ENCODE results near the gene PRPSAP1.
"Not testable (repeated sequence)": the region's sequence is repeated elsewhere in the genome, so short reads cannot be mapped to it uniquely, and the experiment has no call there.

The PRPSAP1 gene

DNA sequence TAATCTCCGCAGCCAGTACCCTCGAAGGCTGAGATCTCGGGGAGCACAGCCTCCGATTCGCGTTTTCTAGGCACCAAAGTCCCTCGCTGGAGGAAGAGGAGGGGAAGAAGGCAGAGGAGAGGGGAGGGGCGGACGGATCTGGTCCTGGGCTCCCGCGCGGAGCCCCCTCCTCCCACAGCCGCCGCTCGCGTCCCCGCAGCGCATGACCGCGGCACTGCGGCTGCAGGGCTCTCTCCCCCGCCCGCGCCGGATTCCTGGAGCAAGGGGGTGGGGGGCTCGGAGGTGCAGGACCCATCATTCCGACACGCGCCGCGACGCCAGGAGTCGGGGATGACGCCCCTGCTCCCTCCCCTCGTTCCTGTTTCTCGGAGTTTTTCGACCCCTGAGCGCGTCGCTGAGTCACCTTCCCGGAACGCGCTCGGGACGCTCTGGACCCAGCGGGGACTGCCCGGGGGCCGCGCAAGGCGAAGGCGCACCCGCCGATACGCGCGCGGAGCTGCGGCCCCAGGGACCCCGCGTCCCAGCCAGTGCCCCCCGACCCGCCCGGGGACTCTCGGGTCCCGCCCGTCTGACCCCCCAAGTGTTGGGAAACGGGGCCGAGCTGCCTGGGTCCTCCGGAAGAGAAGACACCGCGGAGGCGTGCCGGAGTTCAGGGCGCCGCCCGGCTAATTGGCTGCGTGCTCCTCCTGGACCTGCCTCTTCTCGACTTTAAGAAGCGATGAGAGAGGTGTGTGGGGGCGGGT is 29.3 kb upstream of the PRPSAP1 start:
- peak; percentile 14 for DNase-seq

DNA sequence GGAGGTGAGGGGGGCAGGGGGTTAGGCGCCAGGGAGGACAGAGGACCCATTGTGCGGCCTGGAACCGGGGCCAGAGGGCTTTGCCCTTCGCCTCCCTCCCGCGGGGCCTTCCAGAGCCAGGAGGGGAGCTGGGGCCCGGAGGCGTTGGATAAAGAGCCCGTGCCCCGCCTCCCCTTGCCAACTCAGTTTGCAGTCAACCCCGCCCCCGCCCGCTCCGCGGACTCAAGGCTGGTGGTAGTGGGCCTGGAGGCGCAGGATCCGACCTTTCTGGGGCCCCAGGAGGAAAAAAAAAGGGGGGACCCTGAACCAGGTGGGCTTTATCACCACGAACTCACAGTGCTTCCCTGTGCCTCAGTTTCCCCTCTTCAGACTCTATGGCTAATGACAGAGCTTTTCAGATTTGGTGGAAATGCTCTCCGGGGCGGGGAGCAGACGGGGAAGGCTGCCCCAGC is 28.7 kb upstream of the PRPSAP1 start:
- no peak for DNase-seq

DNA sequence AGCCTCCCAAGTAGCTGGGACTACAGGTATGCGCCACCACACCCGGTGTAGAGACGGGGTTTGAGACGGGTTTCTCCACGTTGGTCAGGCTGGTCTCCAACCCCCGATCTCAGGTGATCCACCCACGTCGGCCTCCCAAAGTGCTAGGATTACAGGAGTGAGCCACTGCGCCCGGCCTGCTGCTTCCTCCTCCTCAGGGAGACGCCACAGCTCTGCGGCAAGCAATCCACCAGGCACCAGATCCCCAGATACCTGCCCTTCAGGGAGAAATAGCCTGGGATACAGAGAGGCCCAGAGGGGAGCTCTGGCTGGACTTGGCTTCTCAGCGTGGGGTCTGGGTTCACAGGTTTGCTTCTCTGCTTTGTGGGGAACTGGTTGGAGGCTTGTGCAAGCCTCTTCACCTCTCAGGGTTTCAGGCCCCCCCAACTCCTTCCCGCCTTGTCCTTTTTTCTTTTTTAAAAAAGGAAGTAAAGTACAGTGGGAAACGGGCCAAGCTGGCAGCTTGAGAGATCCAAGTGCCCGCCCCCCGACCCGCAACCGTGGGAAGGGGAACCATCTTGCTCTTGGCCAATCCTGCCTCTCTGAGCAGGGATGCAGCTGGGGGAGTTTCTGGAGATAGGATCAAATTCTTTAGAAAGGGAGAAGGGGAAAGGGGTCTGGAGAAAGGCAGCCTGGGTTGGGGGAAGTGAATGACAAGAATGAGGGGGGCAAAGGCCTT is 28.1 kb upstream of the PRPSAP1 start:
- DNase-seq, result no peak

GRCh38 chr17:76379646-76380376 is 26.1 kb upstream of the PRPSAP1 start:
- DNase-seq, result no peak

DNA sequence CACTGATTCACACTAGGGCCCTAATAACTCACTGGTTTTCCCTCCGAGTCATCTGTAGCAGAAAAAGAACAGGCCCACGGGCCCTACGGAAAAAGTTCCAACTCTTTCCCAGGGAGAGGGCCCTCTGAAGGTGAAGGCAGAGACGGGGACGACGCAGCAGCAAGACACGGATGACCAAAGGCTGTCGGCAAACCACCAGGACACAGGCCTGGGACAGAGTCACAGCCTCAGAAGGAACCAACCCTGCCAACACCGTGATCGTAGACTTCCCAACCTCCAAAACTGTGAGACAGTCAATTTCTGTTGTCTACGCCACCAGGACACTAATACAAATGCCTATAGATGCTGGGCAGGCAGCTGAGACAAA is 25.5 kb upstream of the PRPSAP1 start:
- no peak for DNase-seq

DNA sequence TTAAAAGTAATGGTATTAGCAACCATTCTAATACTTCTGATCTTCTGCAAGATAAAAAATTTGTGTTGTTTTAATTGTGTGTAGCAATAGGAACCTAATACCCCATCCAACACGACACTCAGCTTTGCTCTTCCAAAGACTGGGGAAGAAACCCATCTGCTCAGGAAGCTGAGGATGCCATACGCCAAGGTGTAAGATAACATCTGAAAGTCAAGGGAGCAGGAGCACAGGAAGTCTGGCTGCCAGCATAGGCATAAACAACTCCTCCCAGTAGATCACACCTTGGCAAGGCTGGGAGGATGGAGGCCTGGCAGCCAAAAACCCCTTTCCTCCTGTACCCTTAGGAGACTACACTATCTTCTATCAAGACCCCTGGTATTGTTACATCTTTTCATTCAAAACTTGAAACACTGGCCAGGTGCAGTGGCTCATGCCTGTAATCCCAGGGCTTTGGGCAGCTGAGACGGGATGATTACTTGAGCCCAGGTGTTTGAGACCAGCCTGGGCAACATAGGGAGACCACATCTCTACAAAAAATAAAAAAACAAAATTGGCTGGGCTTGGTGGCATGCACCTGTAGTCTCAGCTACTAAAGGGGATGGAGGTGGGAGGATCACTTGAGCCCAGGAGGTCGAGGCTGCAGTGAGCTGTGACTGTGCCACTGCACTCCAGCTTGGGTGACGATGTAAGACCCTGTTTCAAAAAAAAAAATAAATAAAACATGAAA is 25.0 kb upstream of the PRPSAP1 start:
- DNase-seq, result no peak

DNA sequence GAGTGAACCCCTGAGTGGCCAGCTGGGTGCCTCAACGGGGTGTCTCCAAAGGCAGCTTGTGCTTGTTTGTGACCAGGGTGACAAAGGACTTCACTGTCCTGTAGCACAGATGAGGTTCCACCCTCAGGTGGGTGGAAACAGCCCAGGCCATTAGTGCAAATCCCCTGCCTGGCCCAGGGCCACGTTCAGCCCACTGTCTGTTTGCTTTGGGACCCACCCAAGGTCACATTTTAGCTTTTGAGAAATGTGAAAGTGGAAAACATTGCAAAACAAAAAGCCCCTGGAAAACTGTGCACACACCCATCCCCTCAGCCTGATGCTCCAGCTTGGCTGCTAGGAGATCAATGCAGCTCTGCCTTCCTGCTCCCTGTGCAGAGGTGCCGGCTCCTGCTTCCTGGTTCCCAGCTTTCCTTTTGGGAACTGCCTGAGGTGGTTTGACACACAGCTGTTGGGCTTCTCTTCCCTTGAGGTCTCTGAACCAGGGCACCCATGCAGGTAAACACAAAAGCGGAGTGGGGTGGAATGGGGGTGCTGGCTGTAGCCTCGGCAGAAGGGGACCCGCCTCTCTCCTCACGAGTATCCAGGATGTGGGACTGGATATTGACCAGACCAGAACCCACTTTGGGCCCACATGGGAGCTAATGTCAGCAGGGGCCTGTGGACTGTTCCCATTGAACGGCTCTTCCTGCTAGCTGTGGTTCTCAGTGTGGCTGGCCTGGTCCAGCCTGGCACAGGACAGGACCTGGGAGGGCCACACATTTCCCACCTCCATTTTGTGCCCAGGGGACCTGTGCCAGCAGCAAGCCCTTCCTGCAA is 22.8 kb upstream of the PRPSAP1 start:
- no peak for DNase-seq

GRCh38 chr17:76371656-76372628 is 18.2 kb upstream of the PRPSAP1 start:
- no peak for DNase-seq

GRCh38 chr17:76370261-76370993 is 16.7 kb upstream of the PRPSAP1 start:
- DNase-seq, result no peak

GRCh38 chr17:76369804-76370203 is 16.1 kb upstream of the PRPSAP1 start:
- DNase-seq, result no peak

- no peak for DNase-seq
These were observed 15.7 kb upstream of the PRPSAP1 start for GRCh38 chr17:76369379-76369778.

- no peak for DNase-seq
These were observed 14.8 kb upstream of the PRPSAP1 start for GRCh38 chr17:76368545-76368944.

GRCh38 chr17:76367642-76368041 is 13.9 kb upstream of the PRPSAP1 start:
- DNase-seq, result no peak

DNA sequence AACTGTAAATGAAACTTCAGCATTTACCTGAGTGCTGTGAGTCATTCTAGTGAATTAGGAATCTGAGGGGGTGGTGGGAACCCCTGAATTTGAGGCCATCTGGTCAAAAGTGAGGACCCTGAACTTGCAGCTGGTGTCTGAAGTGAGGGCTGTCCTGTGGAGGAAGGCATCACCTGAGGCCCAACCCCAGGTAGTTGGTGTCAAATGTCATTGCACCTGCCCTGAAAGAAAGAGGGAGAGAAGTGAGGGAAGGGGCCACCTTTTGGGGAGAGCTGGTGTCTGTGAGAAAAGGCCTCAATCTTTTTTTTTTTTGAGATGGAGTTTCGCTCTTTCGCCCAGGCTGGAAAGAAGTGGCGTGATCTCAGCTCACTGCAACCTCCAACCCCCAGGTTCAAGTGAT is 12.5 kb upstream of the PRPSAP1 start:
- DNase-seq, result no peak

DNA sequence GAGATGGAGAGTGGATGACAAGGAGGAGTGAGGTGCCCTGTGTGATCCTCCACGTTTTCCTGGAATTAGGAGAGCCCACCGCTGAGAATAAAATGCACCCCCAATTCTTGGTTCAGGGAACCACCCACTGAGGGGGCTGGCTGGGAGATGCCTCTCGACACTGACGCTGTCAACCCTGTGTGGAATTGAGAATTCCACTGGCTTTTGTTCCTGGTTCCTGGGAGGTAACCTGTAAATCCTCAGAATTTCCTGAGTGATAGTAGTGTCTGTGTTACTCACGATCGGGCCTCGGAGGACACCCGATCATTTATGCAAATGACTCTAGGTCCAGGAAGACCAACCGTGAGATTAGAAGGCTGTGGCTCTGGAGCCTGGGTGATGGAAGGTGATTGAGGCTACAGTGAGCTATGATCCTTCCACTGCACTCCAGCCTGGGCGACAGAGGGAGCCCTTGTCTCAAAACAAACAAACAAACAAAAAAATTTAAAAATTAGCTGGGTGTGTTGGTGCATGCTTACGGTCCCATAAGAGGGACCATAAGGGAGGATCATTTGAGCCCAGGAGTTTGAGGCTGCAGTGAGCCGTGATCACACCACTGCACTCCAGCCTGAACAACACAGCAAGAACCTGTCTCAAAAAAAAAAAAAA is 11.7 kb upstream of the PRPSAP1 start:
- no peak for DNase-seq

DNA sequence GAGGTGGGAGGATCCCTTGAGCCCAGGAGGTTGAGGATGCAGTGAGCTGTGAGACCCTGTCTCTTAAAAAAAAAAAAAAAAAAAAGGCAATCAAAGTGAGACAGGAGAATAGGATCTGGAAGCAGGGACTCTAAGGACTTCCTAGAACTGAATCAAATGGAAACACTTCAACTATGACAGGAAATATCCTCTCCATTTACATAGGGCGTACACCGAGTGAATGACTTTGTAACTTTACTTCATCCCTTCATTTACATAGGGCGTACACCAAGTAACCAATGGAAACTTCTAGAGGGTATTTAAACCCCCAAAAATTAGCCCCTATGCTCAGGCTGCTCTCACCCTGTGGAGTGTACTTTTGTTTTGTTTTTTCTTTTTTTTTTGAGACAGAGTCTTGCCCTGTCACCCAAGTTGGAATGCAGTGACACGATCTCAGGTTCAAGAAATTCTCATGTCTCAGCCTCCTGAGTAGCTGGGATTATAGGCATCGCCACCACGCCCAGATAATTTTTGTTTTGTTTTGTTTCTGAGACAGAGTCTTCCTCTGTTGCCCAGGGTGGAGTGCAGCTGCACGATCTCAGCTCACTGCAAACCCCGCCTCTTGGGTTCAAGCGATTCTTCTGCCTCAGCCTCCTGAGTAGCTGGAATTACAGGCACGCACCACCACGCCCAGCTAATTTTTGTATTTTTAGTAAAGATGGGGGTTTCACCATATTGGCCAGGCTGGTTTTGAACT is 9.6 kb upstream of the PRPSAP1 start:
- DNase-seq, result no peak

DNA sequence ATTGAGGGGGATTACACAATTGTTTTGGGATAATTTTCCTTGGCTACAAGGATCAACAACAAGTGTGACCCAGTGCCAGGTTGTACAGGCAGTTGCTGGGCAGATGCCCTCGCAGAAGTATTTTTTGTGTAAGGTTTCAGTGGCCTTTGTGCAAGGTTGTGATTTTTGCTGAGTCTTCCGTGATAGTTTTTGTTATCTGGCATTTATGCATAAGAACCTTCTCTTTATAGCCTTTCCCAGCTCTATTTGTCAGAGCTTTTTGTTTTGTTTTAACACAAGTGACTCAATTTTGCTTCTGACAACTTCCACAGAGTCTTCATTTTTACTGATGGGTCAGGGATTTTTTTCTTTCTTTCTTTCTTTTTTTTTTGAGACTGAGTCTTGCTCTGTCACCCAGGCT is 6.7 kb upstream of the PRPSAP1 start:
- DNase-seq, result no peak

DNA sequence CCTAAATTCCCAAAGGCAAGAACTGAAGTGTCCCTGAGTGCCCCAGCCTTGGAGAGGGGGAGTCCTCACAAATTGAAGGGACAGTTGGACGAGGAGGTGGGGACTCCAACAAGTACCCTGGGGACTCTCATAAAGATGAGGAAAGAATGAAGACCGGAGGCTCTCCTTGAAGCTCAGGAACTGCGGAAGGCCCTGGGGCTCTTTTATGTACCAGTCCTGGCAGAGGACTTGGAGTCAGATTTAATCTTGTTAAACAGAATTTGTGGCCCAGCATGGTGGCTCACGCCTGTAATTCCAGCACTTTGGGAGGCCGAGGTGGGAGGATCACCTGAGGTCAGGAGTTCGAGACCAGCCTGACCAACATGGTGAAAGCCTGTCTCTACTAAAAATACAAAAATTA is 6.1 kb upstream of the PRPSAP1 start:
- DNase-seq, result not testable (repeated sequence)

DNA sequence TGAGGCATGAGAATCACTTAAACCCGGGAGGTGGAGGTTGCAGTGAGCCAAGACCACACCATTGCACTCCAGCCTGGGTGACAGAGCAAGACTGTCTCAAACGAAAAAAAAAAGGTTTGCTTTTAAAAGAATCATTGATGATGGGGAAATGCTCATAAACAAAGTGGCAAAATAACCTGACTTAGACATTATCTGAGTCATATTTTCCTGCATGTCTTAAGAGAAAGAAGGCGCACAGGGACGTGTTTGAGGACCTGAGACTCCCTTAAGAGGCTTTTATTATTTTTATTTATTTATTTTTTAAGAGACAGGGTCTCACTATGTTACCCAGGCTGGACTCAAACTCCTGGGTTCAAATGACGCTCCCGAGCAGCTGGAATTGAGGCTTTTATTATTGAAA is 5.7 kb upstream of the PRPSAP1 start:
- no peak for DNase-seq

Measured in NCI-H510A (cell line).